CD14-positive monocyte (primary cell): Measurements from ENCODE around the gene UCHL1. TPM values are rescaled to one million over a fixed set of nuclear protein-coding genes. Genes with fewer than 3 reads are reported as not detected.
"Not testable (repeated sequence)": the region's sequence is repeated elsewhere in the genome, so short reads cannot be mapped to it uniquely, and the experiment has no call there.

Source experiments
- DNase-seq, 3 donors: peaks; one replicate each; pipeline ENCODE4 v3.0.0-alpha.2; 2011 to 2022
- H2AFZ ChIP-seq: 2 replicates; pipeline ENCODE4 v1.6.0; 2012; ENCODE audit warnings: mild to moderate bottlenecking, low read depth, low read length, inconsistent platforms; ENCODE audit not compliant: insufficient read depth, poor library complexity, severe bottlenecking
- H3K27ac ChIP-seq, 2 donors: 1 replicate in 1 of 2; 2 replicates in 1 of 2; pipeline ENCODE4 v1.5.1; 2012 to 2013; ENCODE audit warnings: low read length in 2 of 2, control low read depth in 1 of 2, inconsistent platforms in 1 of 2, low read depth in 1 of 2, mild to moderate bottlenecking in 1 of 2
- H3K27me3 ChIP-seq, 2 donors: one replicate each; pipeline versions ENCODE4 v1.6.0 to v1.6.1; 2011 to 2013; ENCODE audit warnings: low read length in 2 of 2; ENCODE audit not compliant: control insufficient read depth in 2 of 2, insufficient read depth in 2 of 2
- H3K36me3 ChIP-seq, 2 donors: replicated peaks in 1 of 2; 1 replicate in 1 of 2; 2 replicates in 1 of 2; pipeline versions ENCODE4 v1.5.1 to v1.6.1; 2012 to 2013; ENCODE audit warnings: low read length in 2 of 2, control low read depth in 1 of 2, inconsistent platforms in 1 of 2, mild to moderate bottlenecking in 1 of 2; ENCODE audit not compliant: insufficient read depth in 2 of 2, control insufficient read depth in 1 of 2
- H3K4me1 ChIP-seq, 2 donors: 1 replicate in 1 of 2; 2 replicates in 1 of 2; pipeline versions ENCODE4 v1.5.1 to v1.6.1; 2012 to 2013; ENCODE audit warnings: low read length in 2 of 2, control low read depth in 1 of 2, inconsistent platforms in 1 of 2, mild to moderate bottlenecking in 1 of 2, moderate library complexity in 1 of 2; ENCODE audit not compliant: insufficient read depth in 2 of 2, control insufficient read depth in 1 of 2
- H3K4me2 ChIP-seq: replicated peaks from 2 replicates; pipeline ENCODE3; 2012; ENCODE audit warnings: low read length, moderate library complexity, mild to moderate bottlenecking; ENCODE audit not compliant: poor library complexity, severe bottlenecking; ENCODE audit errors: extremely low read depth
- H3K4me3 ChIP-seq, 3 experiments: fragments of 200-600 bp in 1 of 3; sonication (generic) in 1 of 3; replicated peaks in 1 of 3; 1 replicate in 2 of 3; 2 replicates in 1 of 3; pipeline ENCODE4 v1.5.1; 2011 to 2013; ENCODE audit warnings: low read length in 3 of 3, mild to moderate bottlenecking in 3 of 3, control low read depth in 2 of 3, low read depth in 2 of 3, inconsistent platforms in 1 of 3, moderate library complexity in 1 of 3
- H3K79me2 ChIP-seq: 2 replicates; pipeline ENCODE4 v1.6.0; 2012; ENCODE audit warnings: mild to moderate bottlenecking, control low read depth, inconsistent platforms, low read length, moderate library complexity; ENCODE audit not compliant: insufficient read depth
- H3K9ac ChIP-seq: 2 replicates; pipeline ENCODE4 v1.6.0; 2017; ENCODE audit warnings: low read length, mild to moderate bottlenecking; ENCODE audit not compliant: insufficient read depth, poor library complexity, severe bottlenecking
- H3K9me3 ChIP-seq, 2 donors: replicated peaks in 1 of 2; 1 replicate in 1 of 2; 2 replicates in 1 of 2; pipeline versions ENCODE4 v1.5.1 to v1.6.1; 2012 to 2013; ENCODE audit warnings: low read length in 2 of 2, control low read depth in 1 of 2; ENCODE audit not compliant: control insufficient read depth in 1 of 2, insufficient read depth in 1 of 2
- H4K20me1 ChIP-seq: 2 replicates; pipeline ENCODE4 v1.6.0; 2012; ENCODE audit warnings: mild to moderate bottlenecking, low read length, control low read depth, moderate library complexity; ENCODE audit not compliant: insufficient read depth
- H3K27ac Mint-ChIP-seq, 7 donors: one replicate each; pipeline ENCODE4 v1.8.0; 2020; ENCODE audit warnings: mild to moderate bottlenecking in 7 of 7, mixed read lengths in 7 of 7, moderate library complexity in 6 of 7, inconsistent platforms in 2 of 7
- H3K27me3 Mint-ChIP-seq, 3 donors: one replicate each; pipeline ENCODE4 v1.8.0; 2021 to 2022; ENCODE audit warnings: low read depth in 3 of 3, mild to moderate bottlenecking in 3 of 3, mixed read lengths in 3 of 3, moderate library complexity in 3 of 3, inconsistent platforms in 1 of 3
- H3K36me3 Mint-ChIP-seq, 2 donors: one replicate each; pipeline ENCODE4 v1.8.0; 2020; ENCODE audit warnings: mixed read lengths in 2 of 2, inconsistent platforms in 1 of 2, mild to moderate bottlenecking in 1 of 2
- H3K4me1 Mint-ChIP-seq: one replicate; pipeline ENCODE4 v1.8.0; 2020; ENCODE audit warnings: mild to moderate bottlenecking, mixed read lengths
- H3K4me3 Mint-ChIP-seq, 2 donors: one replicate each; pipeline ENCODE4 v1.8.0; 2020; ENCODE audit warnings: mild to moderate bottlenecking in 2 of 2, mixed read lengths in 2 of 2, moderate library complexity in 1 of 2
- H3K9me3 Mint-ChIP-seq, 7 donors: one replicate each; pipeline ENCODE4 v1.8.0; 2020 to 2022; ENCODE audit warnings: mixed read lengths in 7 of 7, mild to moderate bottlenecking in 6 of 7, moderate library complexity in 6 of 7, inconsistent platforms in 2 of 7
- CTCF ChIP-seq: fragments of 200-600 bp; IDR thresholded peaks from one replicate; pipeline ENCODE4 v1.8.0; 2022; ENCODE audit warnings: antibody characterized with exemption, mild to moderate bottlenecking
- WGBS: methylation state at CpG from one replicate; pipeline ENCODE4 v1.1.5; 2013; ENCODE audit warnings: missing lambda C conversion rate; ENCODE audit not compliant: insufficient coverage; 5-methylcytosine and 5-hydroxymethylcytosine counted together
- intact Hi-C, 2 donors: fragments of 100-400 bp; cut with micrococcal nuclease; formaldehyde crosslinking; loops; one replicate each; pipeline versions ENCODE4 v1.15.0 to v1.15.1; 2023
- polyA plus RNA-seq, 3 donors: library from polyadenylated mRNA; depleted of rRNA in 1 of 3; unstranded in 2 of 3; stranded (reverse) in 1 of 3; fragments of 300-500 nt in 2 of 3; fragments of >200 nt in 1 of 3; fragmentation: Illumina TruSeq in 2 of 3; gene quantifications; 1 replicate in 2 of 3; 2 replicates in 1 of 3; pipeline ENCODE4 v1.2.3, GENCODE V29; 2012 to 2021

Gene UCHL1
- polyA plus RNA-seq, 3 donors: not detected

- no peaks in the 10 kb centered on the region for H3K4me1 ChIP-seq
- H3K36me3 ChIP-seq: no peaks in the 10 kb centered on the region
- DNase-seq: no peak
- no peak for TF ChIP-seq CTCF
- no peaks in the 10 kb centered on the region for H4K20me1 ChIP-seq
- Mint-ChIP-seq H3K9me3 (peaks cover 10 to 26% (median 22%) of the 10 kb centered on the region in 7 donors), H3K4me1 (peaks cover 4% of the 10 kb centered on the region), H3K27me3 (peaks cover 0 to 8% (median 2%) of the 10 kb centered on the region in 3 donors), H3K27ac (no peak overlapping the region), H3K36me3 (no peaks in the 10 kb centered on the region), H3K4me3 (no peak overlapping the region)
- no peak overlapping the region for H3K4me3 ChIP-seq
- H3K27me3 ChIP-seq: no peaks in the 10 kb centered on the region
- H3K9me3 ChIP-seq: peaks cover 0 to 8% of the 10 kb centered on the region in 2 donors
- H2AFZ ChIP-seq: no peak overlapping the region
- H3K27ac ChIP-seq: no peak overlapping the region
- H3K4me2 ChIP-seq: no peak overlapping the region
- no peaks in the 10 kb centered on the region for H3K79me2 ChIP-seq
- no peak overlapping the region for H3K9ac ChIP-seq
- intact Hi-C loops: no loop called here
- WGBS: 90% methylated on average over 2 of the region's 2 CpGs
These were observed 51.7 kb downstream of the UCHL1 start for GRCh38 chr4:41308398-41308797.

- H3K27me3 ChIP-seq, intact Hi-C loops, DNase-seq, H3K4me3 ChIP-seq, H3K27ac ChIP-seq, H3K9me3 ChIP-seq, H4K20me1 ChIP-seq, H3K36me3 Mint-ChIP-seq, H3K4me3 Mint-ChIP-seq, H3K4me1 Mint-ChIP-seq, H3K79me2 ChIP-seq, H2AFZ ChIP-seq, H3K9ac ChIP-seq, H3K4me2 ChIP-seq, H3K36me3 ChIP-seq, H3K27me3 Mint-ChIP-seq, H3K27ac Mint-ChIP-seq, H3K4me1 ChIP-seq: not testable (repeated sequence)
- WGBS: 92% methylated on average over 5 of the region's 14 CpGs
- peaks cover 5 to 18% (median 14%) of the 10 kb centered on the region in 7 donors for H3K9me3 Mint-ChIP-seq
These were observed 58.7 kb downstream of the UCHL1 start for GRCh38 chr4:41315426-41315825.
